ENCODE measurements around the gene HNRNPA2B1. TPM values are rescaled to one million over a fixed set of nuclear protein-coding genes. Genes with fewer than 3 reads are reported as not detected.
"Not testable (repeated sequence)": the region's sequence is repeated elsewhere in the genome, so short reads cannot be mapped to it uniquely, and the experiment has no call there.

Gene HNRNPA2B1
- total RNA-seq, 2 experiments from 2014 or later = 950 to 995 TPM

DNA sequence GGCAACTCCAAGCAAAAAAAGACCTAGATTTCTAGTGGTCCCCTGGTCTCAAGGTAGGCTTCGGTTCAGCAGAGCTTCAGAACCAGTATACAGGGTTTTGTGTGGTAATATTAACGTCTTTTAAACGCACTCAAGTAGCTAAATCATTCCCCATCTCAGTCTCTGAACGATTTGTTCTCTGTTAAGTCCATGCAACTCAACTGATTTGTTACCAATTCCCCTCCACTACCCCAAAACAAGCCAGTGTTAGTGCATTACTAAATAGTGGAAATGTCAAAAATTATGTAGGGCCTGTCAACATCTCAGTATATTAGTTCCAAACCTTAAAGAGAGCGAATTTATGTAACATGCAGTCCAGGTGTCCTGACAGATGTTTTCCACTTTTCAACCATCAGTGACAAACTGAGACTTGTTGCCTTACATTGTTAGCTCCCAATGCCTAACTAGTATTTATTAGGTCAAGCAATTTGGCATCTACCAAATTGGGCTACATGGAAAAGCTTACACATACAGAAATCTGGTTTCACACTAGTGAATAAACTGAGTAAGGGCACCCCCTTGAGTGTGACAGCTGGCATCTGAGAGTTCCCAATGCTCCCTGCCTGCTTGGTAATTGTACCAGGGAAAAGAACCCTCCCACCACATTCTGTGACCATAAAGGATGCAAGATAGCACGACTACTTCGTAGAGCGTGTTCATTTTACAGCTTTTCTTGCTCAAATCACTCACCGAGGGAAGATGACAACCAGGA lies 12.2 kb downstream of the HNRNPA2B1 start:
- CTCF ChIA-PET = interaction anchor here (1.3 to 1.8 kb wide), 4 partner anchors 11 to 109 kb away, joined by 4 to 8 read pairs (median 8); partner anchors contain the start of gene CBX3
- POLR2A ChIA-PET = interaction anchor here (1.0 to 3.1 kb wide), 7 partner anchors 10 to 37 kb away, joined by 3 to 39 read pairs (median 10); partner anchors contain the start of genes CBX3, HNRNPA2B1 and NFE2L3

DNA sequence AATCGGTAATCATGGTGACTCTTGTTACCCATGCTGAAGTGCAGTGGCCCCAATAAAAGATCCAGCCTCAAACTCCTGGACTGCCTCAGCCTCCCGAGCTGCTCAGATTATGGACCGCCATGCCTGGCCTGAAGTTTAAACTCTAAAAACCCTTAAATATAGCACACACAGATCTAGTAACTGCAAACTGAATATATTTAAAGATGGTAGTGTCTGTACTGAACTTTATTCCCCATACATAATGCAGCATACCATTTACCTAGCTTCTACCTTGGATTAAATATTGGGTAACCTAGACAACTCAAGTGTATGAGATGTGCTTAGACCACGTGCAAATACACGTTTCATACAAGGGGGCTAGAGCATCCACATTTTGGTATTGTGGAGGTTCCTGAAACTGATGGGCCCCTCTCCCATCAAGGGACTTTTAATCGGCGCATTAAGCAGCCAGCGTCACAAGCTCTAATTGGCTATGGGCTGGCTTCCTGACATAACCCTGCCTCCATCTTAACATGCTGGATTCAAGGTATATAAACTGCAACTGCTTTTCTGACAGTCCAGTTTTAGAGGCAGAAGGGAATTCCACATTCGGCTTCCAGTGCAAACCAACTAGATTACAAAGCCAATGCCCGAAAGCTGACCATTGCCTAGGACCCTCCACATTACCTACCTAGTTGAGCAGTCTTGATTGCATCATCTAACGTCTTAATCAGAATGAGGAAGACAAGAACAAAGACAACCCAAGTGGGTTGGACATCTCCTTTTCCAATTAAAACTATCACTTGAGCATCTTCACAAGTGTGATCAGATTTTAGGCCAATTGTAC lies 13.0 kb downstream of the HNRNPA2B1 start:
- ChIA-PET CTCF (interaction anchor here (0.9 to 1.8 kb wide), 4 partner anchors 14 to 108 kb away, joined by 3 to 8 read pairs (median 6); partner anchors contain the start of gene CBX3), POLR2A (interaction anchor here (1.0 to 3.1 kb wide), 5 partner anchors 11 to 36 kb away, joined by 4 to 39 read pairs (median 10); partner anchors contain the start of genes CBX3, HNRNPA2B1 and NFE2L3)

DNA sequence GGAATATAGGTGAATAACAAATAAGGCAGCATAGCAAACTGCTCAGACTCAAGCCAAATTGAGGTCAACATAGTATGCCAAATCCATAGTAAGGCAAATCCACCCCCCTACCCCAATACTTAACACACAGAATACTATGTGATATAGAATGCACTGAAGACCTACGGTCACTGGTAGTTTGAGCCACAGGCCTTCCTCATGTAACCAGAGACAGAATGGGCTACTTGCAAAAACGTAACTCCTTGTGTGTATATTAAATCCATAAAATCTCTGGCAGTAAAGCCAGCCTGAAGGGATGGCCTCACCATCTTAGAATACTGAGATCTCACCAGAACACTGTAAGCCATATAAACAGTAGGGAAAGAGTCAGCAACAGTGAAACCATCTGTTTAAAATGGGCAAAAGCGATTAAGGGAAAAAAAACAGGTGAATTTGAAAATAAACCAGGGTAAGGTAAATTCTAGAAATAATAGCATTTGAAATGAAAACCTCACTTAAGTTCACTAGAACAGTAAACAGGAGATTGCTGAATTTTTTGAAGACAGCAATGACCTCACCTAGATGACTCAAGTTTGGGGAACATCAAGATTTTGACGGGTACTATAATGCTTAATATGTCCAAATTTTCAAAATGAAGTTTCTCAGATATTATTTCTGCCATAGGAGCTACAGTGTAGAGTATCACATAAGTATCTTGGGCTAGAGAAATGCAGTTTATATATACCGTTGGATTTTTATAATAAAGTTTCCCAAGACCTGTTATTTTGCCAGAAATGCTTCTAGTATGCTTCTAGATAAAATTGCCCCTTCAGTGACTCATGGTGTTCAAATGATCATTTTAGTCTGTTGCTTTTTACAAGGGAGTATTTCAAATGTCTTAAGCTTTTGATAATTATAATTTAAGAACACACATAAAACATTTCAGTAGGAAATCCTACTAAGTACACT lies 13.9 kb downstream of the HNRNPA2B1 start:
- POLR2A ChIA-PET = interaction anchor here (1.3 to 3.1 kb wide), 7 partner anchors 8 to 35 kb away, joined by 4 to 39 read pairs (median 10); partner anchors contain the start of genes CBX3, HNRNPA2B1 and NFE2L3
- CTCF ChIA-PET = interaction anchor here (0.9 to 1.8 kb wide), 2 partner anchors 96 to 108 kb away, joined by 3 to 8 read pairs; no protein-coding TSS in a partner anchor

DNA sequence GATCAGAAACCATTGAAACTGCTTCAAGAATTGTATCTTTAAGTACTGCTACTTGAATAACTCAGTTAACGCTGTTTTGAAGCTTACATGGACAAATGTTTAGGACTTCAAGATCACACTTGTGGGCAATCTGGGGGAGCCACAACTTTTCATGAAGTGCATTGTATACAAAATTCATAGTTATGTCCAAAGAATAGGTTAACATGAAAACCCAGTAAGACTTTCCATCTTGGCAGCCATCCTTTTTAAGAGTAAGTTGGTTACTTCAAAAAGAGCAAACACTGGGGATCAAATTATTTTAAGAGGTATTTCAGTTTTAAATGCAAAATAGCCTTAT lies 14.7 kb downstream of the HNRNPA2B1 start:
- POLR2A ChIA-PET = interaction anchor here (1.3 to 1.8 kb wide), 3 partner anchors 9 to 34 kb away, joined by 4 to 14 read pairs (median 5); partner anchors contain the start of gene NFE2L3
- CTCF ChIA-PET = no interaction called here

DNA sequence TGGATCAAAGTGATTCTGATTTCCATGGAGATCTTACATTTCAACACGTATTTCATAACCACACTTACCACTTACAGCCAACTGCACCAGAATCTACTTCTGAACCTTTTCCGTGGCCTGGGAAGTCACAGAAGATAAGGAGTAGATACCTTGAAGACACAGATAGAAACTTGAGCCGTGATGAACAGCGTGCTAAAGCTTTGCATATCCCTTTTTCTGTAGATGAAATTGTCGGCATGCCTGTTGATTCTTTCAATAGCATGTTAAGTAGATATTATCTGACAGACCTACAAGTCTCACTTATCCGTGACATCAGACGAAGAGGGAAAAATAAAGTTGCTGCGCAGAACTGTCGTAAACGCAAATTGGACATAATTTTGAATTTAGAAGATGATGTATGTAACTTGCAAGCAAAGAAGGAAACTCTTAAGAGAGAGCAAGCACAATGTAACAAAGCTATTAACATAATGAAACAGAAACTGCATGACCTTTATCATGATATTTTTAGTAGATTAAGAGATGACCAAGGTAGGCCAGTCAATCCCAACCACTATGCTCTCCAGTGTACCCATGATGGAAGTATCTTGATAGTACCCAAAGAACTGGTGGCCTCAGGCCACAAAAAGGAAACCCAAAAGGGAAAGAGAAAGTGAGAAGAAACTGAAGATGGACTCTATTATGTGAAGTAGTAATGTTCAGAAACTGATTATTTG lies 15.3 kb downstream of the HNRNPA2B1 start:
- CTCF ChIA-PET = no interaction called here
- POLR2A ChIA-PET = interaction anchor here (1.3 to 1.8 kb wide), 3 partner anchors 9 to 34 kb away, joined by 4 to 14 read pairs (median 5); partner anchors contain the start of gene NFE2L3

DNA sequence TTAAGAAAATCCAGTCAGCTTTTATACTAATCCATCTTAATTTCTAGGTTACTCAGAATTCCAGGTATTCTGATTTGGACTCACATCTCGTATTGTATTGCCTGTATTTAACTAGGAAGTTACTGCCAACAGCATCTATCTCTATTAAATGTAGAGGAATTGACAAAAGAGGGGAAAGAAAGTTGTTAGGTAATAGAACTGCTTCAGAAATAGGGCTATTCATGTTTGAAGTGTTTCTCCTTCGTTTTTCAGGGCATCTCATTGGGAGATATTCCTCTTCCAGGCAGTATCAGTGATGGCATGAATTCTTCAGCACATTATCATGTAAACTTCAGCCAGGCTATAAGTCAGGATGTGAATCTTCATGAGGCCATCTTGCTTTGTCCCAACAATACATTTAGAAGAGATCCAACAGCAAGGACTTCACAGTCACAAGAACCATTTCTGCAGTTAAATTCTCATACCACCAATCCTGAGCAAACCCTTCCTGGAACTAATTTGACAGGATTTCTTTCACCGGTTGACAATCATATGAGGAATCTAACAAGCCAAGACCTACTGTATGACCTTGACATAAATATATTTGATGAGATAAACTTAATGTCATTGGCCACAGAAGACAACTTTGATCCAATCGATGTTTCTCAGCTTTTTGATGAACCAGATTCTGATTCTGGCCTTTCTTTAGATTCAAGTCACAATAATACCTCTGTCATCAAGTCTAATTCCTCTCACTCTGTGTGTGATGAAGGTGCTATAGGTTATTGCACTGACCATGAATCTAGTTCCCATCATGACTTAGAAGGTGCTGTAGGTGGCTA lies 16.1 kb downstream of the HNRNPA2B1 start:
- POLR2A ChIA-PET = interaction anchor here (1.3 to 1.8 kb wide), 3 partner anchors 10 to 33 kb away, joined by 4 to 14 read pairs (median 5); partner anchors contain the start of gene NFE2L3
- CTCF ChIA-PET = not testable (repeated sequence)

DNA sequence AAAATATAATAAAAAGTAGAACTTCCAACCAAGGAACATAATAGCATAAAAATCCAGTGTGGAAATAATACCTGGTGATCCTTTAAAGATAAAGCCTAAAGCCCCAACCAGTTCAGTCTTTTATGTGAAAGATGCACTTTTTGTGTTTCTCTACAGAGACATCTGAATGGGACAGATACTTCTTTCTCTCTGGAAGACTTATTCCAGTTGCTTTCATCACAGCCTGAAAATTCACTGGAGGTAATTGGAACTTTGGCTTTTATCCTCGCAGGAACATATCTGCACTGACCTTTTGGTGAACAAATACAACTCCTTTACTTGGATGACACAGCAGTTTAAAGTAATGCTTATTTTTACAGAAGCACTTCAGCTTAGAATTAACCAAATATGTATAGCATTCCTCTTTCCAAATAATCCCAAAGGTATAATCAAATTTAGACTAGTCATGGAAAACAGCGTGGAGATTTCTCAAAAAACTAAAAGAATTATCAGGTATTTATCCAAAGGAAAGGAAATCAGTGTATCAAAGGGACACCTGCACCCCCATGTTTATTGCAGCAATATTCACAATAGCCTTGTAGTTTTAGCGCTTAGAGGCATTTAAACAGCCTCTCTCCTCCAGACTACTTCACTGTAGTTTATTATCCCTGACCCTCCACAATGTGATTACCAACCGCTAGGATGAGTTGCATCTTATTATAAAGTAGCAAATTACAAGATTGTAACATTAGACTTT lies 16.8 kb downstream of the HNRNPA2B1 start:
- CTCF ChIA-PET = no interaction called here
- POLR2A ChIA-PET = interaction anchor here (0.7 to 1.7 kb wide), 4 partner anchors 9 to 18 kb away, joined by 4 to 8 read pairs (median 5); partner anchors contain the start of gene CBX3

DNA sequence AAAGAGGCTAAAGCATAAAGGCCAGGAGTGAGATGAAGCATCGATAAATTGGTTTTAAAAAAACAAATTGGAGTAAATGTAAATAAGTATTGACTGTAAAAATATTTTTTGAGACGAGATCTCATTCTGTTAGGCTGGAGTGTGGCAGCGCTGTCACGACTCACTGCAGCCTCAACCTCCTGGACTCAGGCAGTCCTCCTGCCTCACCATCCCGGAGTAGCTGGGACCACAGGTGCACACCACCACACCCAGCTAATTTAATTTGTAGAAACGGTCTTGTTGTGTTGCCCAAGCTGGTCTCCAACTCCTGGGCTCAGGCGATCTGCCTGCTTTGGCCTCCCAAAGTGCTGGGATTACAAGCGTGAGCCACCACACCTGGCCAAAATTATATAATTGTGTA lies 17.8 kb downstream of the HNRNPA2B1 start:
- CTCF ChIA-PET = interaction anchor here (0.6 to 1.4 kb wide), 2 partner anchors 92 to 228 kb away, joined by 3 to 4 read pairs; no protein-coding TSS in a partner anchor
- POLR2A ChIA-PET = interaction anchor here (0.6 to 1.7 kb wide), 5 partner anchors 10 to 123 kb away, joined by 3 to 8 read pairs (median 5); partner anchors contain the start of gene CBX3

DNA sequence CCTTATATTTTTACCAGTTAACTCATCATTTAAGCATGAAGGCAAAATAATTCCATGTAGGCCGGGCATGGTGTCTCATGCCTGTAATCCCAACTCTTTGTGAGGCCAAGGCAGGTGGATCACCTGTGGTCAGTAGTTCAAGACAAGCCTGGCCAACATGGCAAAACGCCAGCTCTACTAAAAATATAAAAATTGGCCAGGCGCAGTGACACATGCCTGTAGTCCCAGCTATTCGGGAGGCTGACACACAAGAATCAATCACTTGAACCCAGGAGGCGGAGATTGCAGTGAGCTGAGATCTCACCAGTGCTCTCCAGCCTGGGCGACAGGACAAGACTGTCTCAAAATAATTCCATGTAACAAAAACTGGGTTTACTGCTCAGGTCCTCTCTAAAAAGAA lies 18.3 kb downstream of the HNRNPA2B1 start:
- ChIA-PET CTCF (interaction anchor here (0.6 to 1.5 kb wide), 3 partner anchors 22 to 229 kb away, joined by 3 to 4 read pairs (median 4); no protein-coding TSS in a partner anchor), POLR2A (interaction anchor here (0.6 to 1.7 kb wide), 3 partner anchors 10 to 123 kb away, joined by 3 to 8 read pairs (median 5); no protein-coding TSS in a partner anchor)

DNA sequence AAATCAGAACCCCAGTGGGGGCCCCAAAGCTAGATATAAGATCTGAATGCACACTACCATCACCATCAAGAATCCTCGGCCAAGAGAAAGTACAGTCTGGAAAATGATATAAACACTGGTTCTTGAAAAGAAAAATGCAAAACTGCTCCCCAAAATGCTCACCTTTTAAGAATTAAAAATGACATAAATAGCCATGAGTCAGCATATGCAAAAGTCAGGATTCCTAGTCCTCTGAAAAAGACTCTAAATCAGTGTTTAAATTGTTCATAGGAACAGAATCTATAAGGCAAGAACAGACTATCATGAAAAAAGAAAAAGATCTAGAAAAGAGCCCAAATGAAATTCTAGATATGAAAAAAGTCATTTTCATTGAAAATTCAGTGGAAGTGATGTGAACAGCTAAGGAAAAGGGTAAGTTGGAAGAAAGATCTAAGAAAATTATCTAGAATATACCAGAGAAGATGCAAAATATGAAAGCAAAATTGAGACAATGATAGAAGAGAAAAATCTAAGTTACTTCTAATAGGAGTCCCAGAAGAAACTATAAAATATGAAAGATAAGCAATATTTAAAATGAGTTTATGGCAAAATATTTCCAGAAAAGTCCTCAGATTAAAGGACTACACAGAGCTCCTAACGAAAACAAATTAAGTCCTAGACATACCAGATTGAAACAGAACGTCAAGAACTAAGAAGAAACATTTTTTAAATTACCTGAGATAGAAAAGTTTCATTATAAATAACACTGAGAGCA lies 18.9 kb downstream of the HNRNPA2B1 start:
- ChIA-PET POLR2A (interaction anchor here (1.7 kb wide), 1 partner anchor 11 kb away, joined by 8 read pairs; no protein-coding TSS in a partner anchor), CTCF (interaction anchor here (1.4 to 1.5 kb wide), 2 partner anchors 21 to 91 kb away, joined by 3 to 4 read pairs; no protein-coding TSS in a partner anchor)

DNA sequence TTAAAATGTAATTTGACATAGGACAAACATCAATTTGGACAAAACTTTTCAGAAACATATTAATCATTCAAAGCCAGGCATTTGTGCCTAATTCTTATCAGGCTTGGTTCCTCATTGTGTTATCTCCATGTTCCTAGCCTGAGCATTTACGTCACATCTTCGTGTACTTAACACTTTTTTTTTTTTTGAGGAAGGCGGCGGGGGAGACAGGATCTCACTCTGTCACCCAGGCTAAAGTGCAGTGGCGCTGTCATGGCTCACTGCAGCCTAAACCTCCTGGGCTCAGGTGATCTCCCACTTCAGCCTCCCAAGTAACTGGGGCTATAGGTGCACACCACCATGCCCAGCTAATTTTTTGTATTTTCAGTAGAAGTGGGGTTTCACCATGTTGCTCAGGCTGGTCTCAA lies 19.8 kb downstream of the HNRNPA2B1 start:
- ChIA-PET POLR2A (no interaction called here), CTCF (interaction anchor here (1.0 to 1.5 kb wide), 3 partner anchors 13 to 30 kb away, joined by 3 to 4 read pairs (median 3); no protein-coding TSS in a partner anchor)

DNA sequence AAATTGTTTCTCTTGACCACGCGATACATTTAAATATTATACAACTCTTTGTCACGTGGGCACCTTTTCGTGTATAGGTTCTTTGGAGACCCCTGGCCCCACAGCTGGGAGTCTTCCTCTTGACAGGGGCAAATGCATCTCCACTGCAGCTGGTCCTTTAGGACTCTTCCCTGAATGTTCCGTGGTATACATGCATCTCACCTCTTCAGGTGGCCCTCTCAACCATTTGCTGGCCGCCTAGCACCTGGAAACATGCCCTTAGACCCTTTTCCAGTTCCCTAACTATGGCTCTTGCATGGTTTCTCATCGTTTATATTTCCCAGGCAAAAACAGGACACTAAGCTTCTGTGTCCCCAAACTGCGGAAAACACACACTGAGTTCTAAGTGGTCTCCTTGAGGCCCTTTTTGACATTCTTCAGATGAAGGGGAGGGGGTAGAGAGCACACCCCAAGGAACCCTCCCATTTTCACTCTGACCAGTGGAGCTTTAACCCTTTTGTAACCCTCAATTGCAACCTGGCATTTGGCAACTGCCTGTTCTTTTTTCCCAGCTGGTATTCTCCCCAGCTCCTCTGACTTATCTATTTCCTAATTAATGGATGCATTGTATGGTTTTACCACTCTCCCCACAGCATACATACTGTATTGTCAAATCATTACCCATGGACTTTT lies 20.6 kb downstream of the HNRNPA2B1 start:
- CTCF ChIA-PET = interaction anchor here (0.9 to 1.1 kb wide), 4 partner anchors 13 to 90 kb away, joined by 3 to 4 read pairs (median 3); partner anchors contain the start of gene NFE2L3
- POLR2A ChIA-PET = no interaction called here

DNA sequence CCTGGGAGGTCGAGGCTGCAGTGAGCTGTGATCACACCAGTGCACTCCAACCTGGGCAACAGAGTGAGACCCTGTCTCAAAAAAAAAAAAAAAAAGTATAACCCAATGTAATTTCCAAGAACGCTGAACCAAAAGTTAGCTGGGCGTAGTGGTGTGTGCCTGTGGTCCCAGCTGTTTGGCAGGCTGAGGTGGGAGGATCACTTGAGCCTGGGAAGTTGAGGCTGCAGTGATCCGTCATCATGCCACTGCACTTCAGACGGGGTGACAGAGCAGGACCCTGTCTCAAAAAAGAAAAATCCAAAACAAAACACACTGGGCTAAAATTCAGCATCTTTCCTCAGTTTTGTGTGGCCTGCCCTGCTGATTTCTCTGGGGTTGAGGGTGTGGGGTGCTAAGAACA lies 21.1 kb downstream of the HNRNPA2B1 start:
- ChIA-PET CTCF (interaction anchor here (0.9 to 1.1 kb wide), 4 partner anchors 14 to 101 kb away, joined by 3 to 4 read pairs (median 3); partner anchors contain the start of gene NFE2L3), POLR2A (no interaction called here)

DNA sequence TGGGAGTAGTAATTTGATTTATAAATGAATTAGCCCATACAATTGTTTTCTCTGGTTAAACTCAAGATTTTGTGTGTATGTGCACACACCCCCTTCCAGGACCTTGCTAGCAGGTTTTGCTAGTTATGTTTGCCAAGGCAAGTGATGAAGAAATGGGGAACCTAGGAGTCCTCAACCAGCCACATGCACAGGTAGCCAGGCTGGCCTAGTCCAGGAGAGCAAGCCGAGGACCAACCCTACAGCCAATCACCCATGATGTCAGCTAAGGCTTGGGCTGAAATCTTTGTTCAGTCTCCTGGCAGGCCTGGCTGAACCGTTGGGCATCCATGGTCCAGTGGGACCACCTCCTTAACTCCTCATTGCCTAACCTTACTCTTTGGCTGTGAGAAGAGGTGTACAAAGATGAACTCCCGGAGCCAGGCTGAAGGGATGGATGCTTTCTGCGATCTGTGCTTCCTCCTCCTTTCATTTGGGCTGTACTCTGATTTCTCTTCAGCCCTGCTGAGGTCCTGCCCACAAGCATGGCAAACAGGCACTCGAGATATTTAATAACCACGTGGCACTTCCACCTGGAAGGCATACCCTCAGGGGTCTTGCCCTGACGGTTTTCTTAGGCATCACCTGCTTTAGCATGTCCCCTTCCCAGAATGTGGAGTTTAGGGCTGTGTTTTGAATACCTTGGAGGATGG lies 22.1 kb downstream of the HNRNPA2B1 start:
- ChIA-PET CTCF (interaction anchor here (0.9 kb wide), 1 partner anchor 100 kb away, joined by 3 read pairs; no protein-coding TSS in a partner anchor), POLR2A (no interaction called here)

All from activated CD8-positive, alpha-beta memory T cell treated with anti-CD3 and anti-CD28 coated beads for 36 hours (primary cell).